ENCODE data around the gene C3orf38. TPM values are rescaled to one million over a fixed set of nuclear protein-coding genes. Genes with fewer than 3 reads are reported as not detected.

C3orf38 gene
- total and polyA plus RNA-seq, 2 donors from 2014 or later, result 10.1 to 20.9 TPM

DNA sequence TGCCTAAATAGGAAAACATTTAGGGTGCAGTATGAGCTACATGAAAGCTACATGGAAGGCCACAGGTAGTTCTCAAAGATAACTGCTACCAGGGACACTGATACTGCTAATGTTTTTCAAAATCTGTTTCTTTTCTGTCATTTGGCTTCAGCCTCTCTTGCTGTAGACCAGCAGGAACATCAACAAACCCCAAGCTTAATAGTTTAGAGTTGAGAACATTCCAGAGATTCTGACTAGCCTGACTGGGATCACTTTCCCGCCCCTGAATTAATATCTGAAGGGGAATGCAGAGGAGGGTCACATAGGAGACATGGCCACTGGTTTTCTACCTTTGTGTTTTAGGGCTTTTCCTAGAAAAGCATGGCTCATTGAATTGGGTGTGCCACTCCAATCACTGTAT is 16.9 kb upstream of the C3orf38 start:
- H3K9ac ChIP-seq (ENCODE audit: low read length in 3 of 3), result no peak overlapping the region
- H3K9me3 ChIP-seq (ENCODE audit: control insufficient read depth in 2 of 3, insufficient read depth in 1 of 3, low read length in 3 of 3), result no peaks in the 10 kb centered on the region
- H3K27ac ChIP-seq (ENCODE audit: low read depth in 2 of 2, low read length in 2 of 2), result no peak overlapping the region
- intact Hi-C loops (cut with DNase I), result no loop called here
- DNase-seq (peak in 1 of 5 donors; percentile 3), FAIRE-seq (no peak)
- no peak overlapping the region for H3K4me3 ChIP-seq (ENCODE audit: low read length in 3 of 3)
- H3K27me3 ChIP-seq (ENCODE audit: control insufficient read depth, insufficient read depth, low read length), result no peaks in the 10 kb centered on the region
- TF ChIP-seq, protein P1, sequence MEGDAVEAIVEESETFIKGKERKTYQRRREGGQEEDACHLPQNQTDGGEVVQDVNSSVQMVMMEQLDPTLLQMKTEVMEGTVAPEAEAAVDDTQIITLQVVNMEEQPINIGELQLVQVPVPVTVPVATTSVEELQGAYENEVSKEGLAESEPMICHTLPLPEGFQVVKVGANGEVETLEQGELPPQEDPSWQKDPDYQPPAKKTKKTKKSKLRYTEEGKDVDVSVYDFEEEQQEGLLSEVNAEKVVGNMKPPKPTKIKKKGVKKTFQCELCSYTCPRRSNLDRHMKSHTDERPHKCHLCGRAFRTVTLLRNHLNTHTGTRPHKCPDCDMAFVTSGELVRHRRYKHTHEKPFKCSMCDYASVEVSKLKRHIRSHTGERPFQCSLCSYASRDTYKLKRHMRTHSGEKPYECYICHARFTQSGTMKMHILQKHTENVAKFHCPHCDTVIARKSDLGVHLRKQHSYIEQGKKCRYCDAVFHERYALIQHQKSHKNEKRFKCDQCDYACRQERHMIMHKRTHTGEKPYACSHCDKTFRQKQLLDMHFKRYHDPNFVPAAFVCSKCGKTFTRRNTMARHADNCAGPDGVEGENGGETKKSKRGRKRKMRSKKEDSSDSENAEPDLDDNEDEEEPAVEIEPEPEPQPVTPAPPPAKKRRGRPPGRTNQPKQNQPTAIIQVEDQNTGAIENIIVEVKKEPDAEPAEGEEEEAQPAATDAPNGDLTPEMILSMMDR (IDR thresholded peaks at IDR 0.05; ENCODE audit: borderline replicate concordance, extremely low read depth, insufficient read depth), result no peak
- no peaks in the 10 kb centered on the region for H3K4me1 ChIP-seq (ENCODE audit: control insufficient read depth in 2 of 3, insufficient read depth in 2 of 3, low read depth in 1 of 3, low read length in 3 of 3)
- peaks cover 0 to 13% (median 0%) of the 10 kb centered on the region in 3 donors for H3K36me3 ChIP-seq (ENCODE audit: control insufficient read depth in 2 of 3, insufficient read depth in 3 of 3, low read length in 3 of 3)

DNA sequence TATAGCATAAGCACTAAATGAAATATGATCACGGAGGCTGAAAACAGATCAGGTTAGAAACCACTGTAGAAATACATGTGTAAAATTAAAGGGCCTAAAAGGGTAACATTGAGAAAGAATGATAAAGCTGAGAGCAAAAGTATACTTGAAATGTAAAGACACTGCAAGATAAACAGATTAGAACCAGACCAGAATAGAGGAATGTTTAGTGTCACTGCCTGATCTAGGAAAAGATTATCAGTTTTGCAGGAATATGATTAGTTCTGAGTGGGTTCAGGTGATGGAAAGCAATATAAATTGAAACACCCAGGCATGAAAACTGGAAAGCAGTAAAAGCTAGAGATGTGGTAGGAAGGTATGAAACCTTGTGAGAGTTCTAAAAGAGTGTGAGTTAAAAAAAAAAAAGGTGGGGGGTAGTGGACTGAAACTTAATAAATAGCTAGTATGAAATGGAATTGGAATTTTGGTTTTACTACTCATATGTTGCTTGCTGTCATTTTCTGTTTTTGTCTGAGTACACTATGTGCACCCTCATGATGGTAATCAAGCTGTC is 16.0 kb upstream of the C3orf38 start:
- Histone ChIP-seq H3K4me3 (ENCODE audit: low read length in 3 of 3) (no peak overlapping the region), H3K27ac (ENCODE audit: low read depth in 2 of 2, low read length in 2 of 2) (no peak overlapping the region), H3K9me3 (ENCODE audit: control insufficient read depth in 2 of 3, insufficient read depth in 1 of 3, low read length in 3 of 3) (no peaks in the 10 kb centered on the region), H3K36me3 (ENCODE audit: control insufficient read depth in 2 of 3, insufficient read depth in 3 of 3, low read length in 3 of 3) (peaks cover 0 to 13% (median 0%) of the 10 kb centered on the region in 3 donors), H3K4me1 (ENCODE audit: control insufficient read depth in 2 of 3, insufficient read depth in 2 of 3, low read depth in 1 of 3, low read length in 3 of 3) (no peaks in the 10 kb centered on the region), H3K27me3 (ENCODE audit: control insufficient read depth, insufficient read depth, low read length) (no peaks in the 10 kb centered on the region), H3K9ac (ENCODE audit: low read length in 3 of 3) (no peak overlapping the region)
- TF ChIP-seq, protein P1 (IDR thresholded peaks at IDR 0.05; ENCODE audit: borderline replicate concordance, extremely low read depth, insufficient read depth), result no peak
- DNase-seq (no peak), FAIRE-seq (no peak)
- intact Hi-C loops (cut with DNase I), result no loop called here

DNA sequence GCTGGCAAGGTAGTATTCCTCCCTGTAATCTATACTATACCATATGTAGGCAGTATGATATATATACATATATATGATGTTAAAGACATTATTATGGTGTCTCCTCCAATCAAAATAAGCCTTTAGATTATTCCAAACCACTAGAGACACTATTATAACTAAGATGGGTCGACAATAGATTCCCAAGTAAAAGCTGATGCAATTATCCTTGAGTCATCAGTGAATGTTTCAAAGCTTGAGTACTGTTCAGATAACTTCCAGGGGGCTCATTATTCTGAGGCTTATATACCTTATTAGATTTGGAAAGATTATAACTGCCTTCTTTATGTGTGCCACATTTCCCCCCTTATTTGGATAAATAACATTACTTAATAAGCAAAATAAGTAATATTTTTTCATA is 11.9 kb upstream of the C3orf38 start:
- no peak overlapping the region for H3K27ac ChIP-seq (ENCODE audit: low read depth in 2 of 2, low read length in 2 of 2)
- no peaks in the 10 kb centered on the region for H3K9me3 ChIP-seq (ENCODE audit: control insufficient read depth in 2 of 3, insufficient read depth in 1 of 3, low read length in 3 of 3)
- TF ChIP-seq, protein P1 (IDR thresholded peaks at IDR 0.05; ENCODE audit: borderline replicate concordance, extremely low read depth, insufficient read depth), result no peak
- peaks cover 0 to 24% (median 0%) of the 10 kb centered on the region in 3 donors for H3K36me3 ChIP-seq (ENCODE audit: control insufficient read depth in 2 of 3, insufficient read depth in 3 of 3, low read length in 3 of 3)
- intact Hi-C loops (cut with DNase I), result no loop called here
- H3K4me3 ChIP-seq (ENCODE audit: low read length in 3 of 3), result no peak overlapping the region
- H3K9ac ChIP-seq (ENCODE audit: low read length in 3 of 3), result no peak overlapping the region
- FAIRE-seq (no peak), DNase-seq (no peak)
- H3K27me3 ChIP-seq (ENCODE audit: control insufficient read depth, insufficient read depth, low read length), result no peaks in the 10 kb centered on the region
- H3K4me1 ChIP-seq (ENCODE audit: control insufficient read depth in 2 of 3, insufficient read depth in 2 of 3, low read depth in 1 of 3, low read length in 3 of 3), result no peaks in the 10 kb centered on the region
